Upper lobe of left lung (tissue), 4 donors: ENCODE measurements around the gene DNTTIP2.

Source experiments
- CTCF ChIP-seq, 6 experiments: fragments of 450-650 bp in 4 of 6; fragments of 200-600 bp in 2 of 6; sonication (generic) in 2 of 6; IDR thresholded peaks; one replicate each; pipeline ENCODE4 v1.5.1; 2016 to 2019; ENCODE audit warnings: antibody characterized with exemption in 6 of 6
- EP300 ChIP-seq, 4 donors: sonication (generic); formaldehyde crosslinking; IDR thresholded peaks; one replicate each; pipeline ENCODE4 v1.5.1; 2017; ENCODE audit warnings: antibody characterized with exemption in 4 of 4, control low read depth in 2 of 4
- POLR2A ChIP-seq, 4 donors: fragments of 450-650 bp; IDR thresholded peaks; one replicate each; pipeline ENCODE4 v1.5.1; 2016 to 2017; ENCODE audit warnings: antibody characterized with exemption in 4 of 4, mild to moderate bottlenecking in 2 of 4
- POLR2AphosphoS5 ChIP-seq, 2 donors: sonication (generic); formaldehyde crosslinking; IDR thresholded peaks; one replicate each; pipeline ENCODE4 v1.5.1; 2017; ENCODE audit warnings: antibody characterized with exemption in 2 of 2

- TF ChIP-seq CTCF (IDR thresholded peaks at IDR 0.05) (no peak), POLR2A (IDR thresholded peaks at IDR 0.05) (no peak), POLR2AphosphoS5 (IDR thresholded peaks at IDR 0.05) (no peak), EP300 (IDR thresholded peaks at IDR 0.05) (no peak)
Observed at GRCh38 chr1:93837961-93838360, 41.0 kb downstream of the DNTTIP2 start.
